Caco-2 (cell line): ENCODE measurements around the gene ANO10. TPM values are rescaled to one million over a fixed set of nuclear protein-coding genes. Genes with fewer than 3 reads are reported as not detected.

ENCODE experiments used
- BruUV-seq: library from RNA; stranded (reverse); fragments of 400-500 nt; replicated peaks from 2 replicates; lab custom pipeline; 2021; lab: Mats Ljungman, UMichigan
- CTCF ChIA-PET: fragments of 300-600 bp; sonication (Branson Sonifier 250); formaldehyde crosslinking; loops from one replicate; lab custom pipeline; 2022; ENCODE audit warnings: antibody characterized with exemption; lab: Charles Lee
- POLR2A ChIA-PET: fragments of 300-600 bp; sonication (Branson Sonifier 250); formaldehyde crosslinking; loops from one replicate; lab custom pipeline; 2022; ENCODE audit warnings: antibody characterized with exemption; lab: Charles Lee
- DNase-seq, 2 experiments: peaks; one replicate each; pipeline versions ENCODE4 v3.0.0 to v3.0.0-alpha.2; 2020 to 2022
- H3K27me3 ChIP-seq: replicated peaks from 2 replicates; pipeline ENCODE4 v1.6.0; 2011; ENCODE audit warnings: low read length; ENCODE audit not compliant: control insufficient read depth, insufficient read depth
- H3K36me3 ChIP-seq: 2 replicates; pipeline ENCODE4 v1.5.1; 2011; ENCODE audit warnings: low read length; ENCODE audit not compliant: control insufficient read depth, insufficient read depth
- H3K4me1 ChIP-seq: fragments of 250-450 bp; sonication (Bioruptor Pico); 2 replicates; pipeline ENCODE4 v1.5.1; 2020; ENCODE audit warnings: mild to moderate bottlenecking
- H3K4me3 ChIP-seq: 2 replicates; pipeline ENCODE4 v1.5.1; 2011; ENCODE audit warnings: low read depth, mild to moderate bottlenecking, control low read depth, low read length
- H3K9me3 ChIP-seq: fragments of 250-450 bp; sonication (Bioruptor Pico); 2 replicates; pipeline ENCODE4 v1.5.1; 2020; ENCODE audit warnings: mild to moderate bottlenecking, moderate library complexity
- H3K27ac Mint-ChIP-seq: one replicate; pipeline ENCODE4 v1.8.0; 2022; ENCODE audit warnings: mixed read lengths; ENCODE audit not compliant: unreplicated experiment
- H3K27me3 Mint-ChIP-seq: one replicate; pipeline ENCODE4 v1.8.0; 2022; ENCODE audit warnings: mixed read lengths; ENCODE audit not compliant: insufficient read depth, unreplicated experiment
- H3K36me3 Mint-ChIP-seq: one replicate; pipeline ENCODE4 v1.8.0; 2022; ENCODE audit warnings: mild to moderate bottlenecking, mixed read lengths; ENCODE audit not compliant: insufficient read depth, unreplicated experiment
- H3K4me1 Mint-ChIP-seq: one replicate; pipeline ENCODE4 v1.8.0; 2022; ENCODE audit warnings: low read depth, mixed read lengths; ENCODE audit not compliant: unreplicated experiment
- H3K4me3 Mint-ChIP-seq: one replicate; pipeline ENCODE4 v1.8.0; 2022; ENCODE audit warnings: mild to moderate bottlenecking, moderate library complexity, mixed read lengths; ENCODE audit not compliant: unreplicated experiment
- H3K9me3 Mint-ChIP-seq: one replicate; pipeline ENCODE4 v1.8.0; 2022; ENCODE audit warnings: mixed read lengths; ENCODE audit not compliant: unreplicated experiment
- CTCF ChIP-seq, 2 experiments: fragments of 200-600 bp in 1 of 2; IDR thresholded peaks; 1 replicate in 1 of 2; 2 replicates in 1 of 2; pipeline versions ENCODE4 v1.5.1 to v1.8.0; 2011 to 2022; ENCODE audit warnings: antibody characterized with exemption in 1 of 2, control low read depth in 1 of 2, inconsistent platforms in 1 of 2, low read depth in 1 of 2, low read length in 1 of 2, mild to moderate bottlenecking in 1 of 2, moderate library complexity in 1 of 2; ENCODE audit not compliant: insufficient read depth in 1 of 2, severe bottlenecking in 1 of 2, unreplicated experiment in 1 of 2
- intact Hi-C: fragments of 100-400 bp; cut with micrococcal nuclease; formaldehyde crosslinking; loops from one replicate; pipeline ENCODE4 v1.10.0; 2022; ENCODE audit not compliant: unreplicated experiment
- total RNA-seq: library from RNA; stranded (reverse); gene quantifications from 2 replicates; pipeline ENCODE4 v1.2.3, GENCODE V29; 2022

The ANO10 gene
- total RNA-seq, 1 experiment from 2014 or later, result 24.1 TPM

DNA sequence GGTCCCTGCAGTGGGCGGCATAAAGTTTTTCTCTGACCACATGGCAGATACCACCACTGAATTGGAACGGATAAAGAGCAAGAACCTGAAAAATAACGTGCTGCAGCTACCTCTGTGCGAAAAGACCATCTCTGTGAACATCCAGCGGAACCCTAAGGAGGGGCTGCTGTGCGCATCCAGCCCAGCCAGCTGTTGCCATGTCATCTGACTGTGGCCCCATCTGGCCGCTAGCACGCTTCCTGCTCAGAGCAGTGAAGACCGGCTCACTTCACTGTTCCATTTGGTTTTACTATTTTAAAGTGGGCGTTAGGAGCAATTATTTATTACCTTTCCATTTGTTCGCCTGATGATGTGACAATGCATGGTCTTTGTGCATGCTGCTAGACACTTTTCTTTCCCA is 273.5 kb downstream of the ANO10 start:
- CTCF ChIA-PET, result no interaction called here
- DNase-seq, result no peak
- Mint-ChIP-seq H3K9me3 (peaks cover 23% of the 10 kb centered on the region), H3K4me1 (no peaks in the 10 kb centered on the region), H3K27me3 (no peaks in the 10 kb centered on the region), H3K36me3 (peaks cover 83% of the 10 kb centered on the region), H3K27ac (no peak overlapping the region), H3K4me3 (no peak overlapping the region)
- H3K27me3 ChIP-seq, result no peaks in the 10 kb centered on the region
- no TSS peak for BruUV-seq
- H3K4me3 ChIP-seq, result no peak overlapping the region
- TF ChIP-seq CTCF (IDR thresholded peaks at IDR 0.05; ENCODE audit: insufficient read depth in 1 of 2, low read depth in 1 of 2, low read length in 1 of 2, severe bottlenecking in 1 of 2, unreplicated experiment in 1 of 2), result no peak
- peaks cover 2% of the 10 kb centered on the region; the same call in 1 of the 2 replicates for H3K36me3 ChIP-seq
- H3K4me1 ChIP-seq, result no peaks in the 10 kb centered on the region
- intact Hi-C loops, result no loop called here
- POLR2A ChIA-PET, result no interaction called here
- peaks cover 1% of the 10 kb centered on the region; the same call in 1 of the 2 replicates for H3K9me3 ChIP-seq

DNA sequence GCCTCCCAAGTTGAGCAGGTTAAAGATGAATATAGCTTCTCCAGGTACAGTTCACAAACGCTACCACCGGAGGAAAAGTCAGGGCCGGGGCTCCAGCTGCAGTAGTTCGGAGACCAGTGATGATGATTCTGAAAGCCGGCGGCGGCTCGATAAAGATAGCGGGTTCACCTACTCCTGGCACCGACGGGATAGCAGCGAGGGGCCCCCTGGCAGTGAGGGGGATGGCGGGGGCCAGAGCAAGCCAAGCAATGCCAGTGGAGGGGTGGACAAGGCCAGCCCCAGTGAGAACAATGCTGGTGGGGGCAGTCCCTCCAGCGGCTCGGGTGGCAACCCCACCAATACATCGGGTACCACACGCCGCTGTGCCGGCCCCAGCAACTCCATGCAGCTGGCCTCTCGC is 274.0 kb downstream of the ANO10 start:
- intact Hi-C loops, result no loop called here
- H3K4me1 ChIP-seq, result no peaks in the 10 kb centered on the region
- ChIA-PET POLR2A (no interaction called here), CTCF (no interaction called here)
- no TSS peak for BruUV-seq
- Mint-ChIP-seq H3K4me3 (no peak overlapping the region), H3K27ac (no peak overlapping the region), H3K27me3 (no peaks in the 10 kb centered on the region), H3K36me3 (peaks cover 88% of the 10 kb centered on the region), H3K9me3 (peaks cover 20% of the 10 kb centered on the region), H3K4me1 (no peaks in the 10 kb centered on the region)
- no peaks in the 10 kb centered on the region for H3K27me3 ChIP-seq
- DNase-seq, result no peak
- H3K36me3 ChIP-seq, result peaks cover 2% of the 10 kb centered on the region; the same call in 1 of the 2 replicates
- H3K9me3 ChIP-seq, result no peaks in the 10 kb centered on the region; the same call in 1 of the 2 replicates
- no peak overlapping the region for H3K4me3 ChIP-seq
- no peak for TF ChIP-seq CTCF (IDR thresholded peaks at IDR 0.05; ENCODE audit: insufficient read depth in 1 of 2, low read depth in 1 of 2, low read length in 1 of 2, severe bottlenecking in 1 of 2, unreplicated experiment in 1 of 2)

- Mint-ChIP-seq H3K4me3 (no peak overlapping the region), H3K27me3 (no peaks in the 10 kb centered on the region), H3K4me1 (no peaks in the 10 kb centered on the region), H3K27ac (no peak overlapping the region), H3K36me3 (peaks cover 90% of the 10 kb centered on the region), H3K9me3 (peaks cover 14% of the 10 kb centered on the region)
- BruUV-seq, result no TSS peak
- ChIA-PET CTCF (no interaction called here), POLR2A (no interaction called here)
- no peaks in the 10 kb centered on the region for H3K4me1 ChIP-seq
- intact Hi-C loops, result no loop called here
- H3K9me3 ChIP-seq, result no peaks in the 10 kb centered on the region; the same call in 1 of the 2 replicates
- no peaks in the 10 kb centered on the region for H3K27me3 ChIP-seq
- DNase-seq, result no peak
- TF ChIP-seq CTCF (IDR thresholded peaks at IDR 0.05; ENCODE audit: insufficient read depth in 1 of 2, low read depth in 1 of 2, low read length in 1 of 2, severe bottlenecking in 1 of 2, unreplicated experiment in 1 of 2), result no peak
- H3K36me3 ChIP-seq, result peaks cover 2% of the 10 kb centered on the region; the same call in 1 of the 2 replicates
- H3K4me3 ChIP-seq, result no peak overlapping the region
These were observed 274.6 kb downstream of the ANO10 start for GRCh38 chr3:43346978-43347749.
